ENCODE measurements around the gene DPYSL4.

The DPYSL4 gene

DNA sequence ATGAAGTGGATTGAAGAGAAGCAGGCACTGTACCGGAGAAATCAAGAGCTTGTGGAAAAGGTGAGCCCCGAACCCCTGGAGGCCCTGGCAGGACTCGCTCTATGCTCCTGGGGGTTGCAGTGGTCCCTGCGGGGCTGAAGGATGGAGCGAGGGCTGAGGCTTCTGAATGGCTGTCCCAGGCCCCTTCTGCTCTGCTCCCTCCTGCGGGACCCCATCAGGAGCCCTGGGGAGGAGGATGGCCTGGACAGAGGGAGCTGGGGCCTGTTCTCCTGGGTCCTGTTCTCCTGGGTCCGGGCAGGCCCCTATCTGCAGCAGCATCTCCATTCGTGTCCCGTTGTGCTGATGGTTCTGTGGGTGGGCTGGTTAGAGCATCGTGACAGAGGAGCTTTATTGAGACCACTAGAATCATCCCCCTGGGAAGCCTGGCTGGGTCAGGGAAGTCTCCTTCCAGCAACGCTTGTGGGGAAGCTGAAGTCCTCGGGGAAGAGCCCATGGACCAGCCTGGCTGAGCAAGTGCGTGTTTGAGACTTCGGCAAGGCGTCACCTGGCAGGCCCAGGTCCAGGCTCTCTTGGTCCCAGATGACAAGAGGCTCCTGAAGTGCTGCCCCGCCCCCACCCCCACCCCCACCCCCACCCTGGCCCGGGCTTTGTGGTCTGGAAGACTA, 41.1 kb upstream of the DPYSL4 start:
- Histone ChIP-seq H3K4me3 (no peak overlapping the region), H3K27ac (no peak overlapping the region)
- TF ChIP-seq, protein P1, sequence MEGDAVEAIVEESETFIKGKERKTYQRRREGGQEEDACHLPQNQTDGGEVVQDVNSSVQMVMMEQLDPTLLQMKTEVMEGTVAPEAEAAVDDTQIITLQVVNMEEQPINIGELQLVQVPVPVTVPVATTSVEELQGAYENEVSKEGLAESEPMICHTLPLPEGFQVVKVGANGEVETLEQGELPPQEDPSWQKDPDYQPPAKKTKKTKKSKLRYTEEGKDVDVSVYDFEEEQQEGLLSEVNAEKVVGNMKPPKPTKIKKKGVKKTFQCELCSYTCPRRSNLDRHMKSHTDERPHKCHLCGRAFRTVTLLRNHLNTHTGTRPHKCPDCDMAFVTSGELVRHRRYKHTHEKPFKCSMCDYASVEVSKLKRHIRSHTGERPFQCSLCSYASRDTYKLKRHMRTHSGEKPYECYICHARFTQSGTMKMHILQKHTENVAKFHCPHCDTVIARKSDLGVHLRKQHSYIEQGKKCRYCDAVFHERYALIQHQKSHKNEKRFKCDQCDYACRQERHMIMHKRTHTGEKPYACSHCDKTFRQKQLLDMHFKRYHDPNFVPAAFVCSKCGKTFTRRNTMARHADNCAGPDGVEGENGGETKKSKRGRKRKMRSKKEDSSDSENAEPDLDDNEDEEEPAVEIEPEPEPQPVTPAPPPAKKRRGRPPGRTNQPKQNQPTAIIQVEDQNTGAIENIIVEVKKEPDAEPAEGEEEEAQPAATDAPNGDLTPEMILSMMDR (IDR thresholded peaks at IDR 0.05): no peak
- DNase-seq (ENCODE audit: low spot score): no peak

DNA sequence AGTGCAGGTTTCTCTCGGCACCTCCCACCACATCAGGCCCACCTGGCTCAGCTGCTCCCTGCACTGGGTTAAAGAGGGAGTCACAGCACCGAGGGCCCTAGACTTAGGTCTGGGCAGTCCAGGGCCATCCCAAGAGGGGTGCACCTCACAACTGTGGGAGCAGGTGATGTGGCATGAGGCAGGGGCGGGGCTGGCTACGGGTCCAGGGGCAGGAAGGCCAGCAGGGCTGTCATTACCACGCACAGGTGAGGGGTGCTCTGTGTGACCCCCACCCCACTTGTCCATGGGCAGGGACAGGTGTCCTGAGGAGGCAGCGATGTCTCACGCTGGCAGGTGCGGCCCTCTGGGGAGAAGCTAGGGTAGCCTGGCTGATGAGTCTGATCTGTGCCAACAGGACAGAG, 40.5 kb upstream of the DPYSL4 start:
- no peak for DNase-seq (ENCODE audit: low spot score)
- Histone ChIP-seq H3K4me3 (no peak overlapping the region), H3K27ac (no peak overlapping the region)
- TF ChIP-seq, protein P1 (IDR thresholded peaks at IDR 0.05): no peak

DNA sequence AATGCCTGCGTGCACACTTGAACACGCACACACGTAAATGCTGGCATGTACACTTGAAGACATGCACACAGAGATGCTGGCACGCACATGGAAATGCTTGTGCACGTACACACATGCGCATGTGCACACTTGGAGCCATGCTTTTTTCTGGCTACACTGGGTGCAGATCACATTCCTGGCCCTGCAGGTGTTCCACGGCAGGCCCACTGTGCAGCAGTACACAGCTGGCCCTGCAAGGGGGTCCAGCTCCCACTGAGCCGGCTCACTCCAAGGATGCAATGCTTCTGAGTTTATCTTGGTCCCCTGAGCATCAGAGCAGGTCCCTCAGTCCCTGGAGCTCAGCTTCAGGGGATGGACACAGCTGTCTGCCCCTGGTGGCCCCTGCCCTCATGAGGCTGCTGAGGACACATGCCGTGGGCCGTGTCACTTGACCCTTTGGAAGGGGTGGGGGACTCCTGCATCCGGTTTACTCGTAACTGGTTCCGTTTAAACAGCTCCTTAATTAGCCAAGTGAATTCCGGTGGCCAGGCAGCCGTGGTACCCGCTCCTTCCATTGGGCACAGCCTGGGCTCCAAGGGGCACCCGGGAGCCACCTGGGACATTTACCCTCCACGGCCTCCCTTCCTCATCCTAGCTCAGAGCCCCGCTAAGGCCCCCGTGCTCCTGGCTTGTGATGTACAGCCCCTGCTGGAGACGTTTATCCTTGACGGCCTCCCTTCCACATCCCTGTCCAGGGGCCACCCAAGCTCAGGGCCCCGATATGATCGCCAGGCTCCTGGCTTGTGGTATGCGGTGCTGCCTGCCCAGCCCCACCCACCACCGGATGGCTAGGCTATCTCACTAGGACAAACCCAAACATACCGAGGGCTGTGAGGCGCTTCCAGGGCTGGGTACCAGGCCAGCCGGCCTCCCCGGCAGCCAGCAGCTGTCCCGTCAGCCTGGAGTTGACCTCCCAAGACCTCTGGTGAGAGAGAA, 39.5 kb upstream of the DPYSL4 start:
- no peak for DNase-seq (ENCODE audit: low spot score)
- TF ChIP-seq, protein P1 (IDR thresholded peaks at IDR 0.05): no peak
- Histone ChIP-seq H3K27ac (no peak overlapping the region), H3K4me3 (no peak overlapping the region)

DNA sequence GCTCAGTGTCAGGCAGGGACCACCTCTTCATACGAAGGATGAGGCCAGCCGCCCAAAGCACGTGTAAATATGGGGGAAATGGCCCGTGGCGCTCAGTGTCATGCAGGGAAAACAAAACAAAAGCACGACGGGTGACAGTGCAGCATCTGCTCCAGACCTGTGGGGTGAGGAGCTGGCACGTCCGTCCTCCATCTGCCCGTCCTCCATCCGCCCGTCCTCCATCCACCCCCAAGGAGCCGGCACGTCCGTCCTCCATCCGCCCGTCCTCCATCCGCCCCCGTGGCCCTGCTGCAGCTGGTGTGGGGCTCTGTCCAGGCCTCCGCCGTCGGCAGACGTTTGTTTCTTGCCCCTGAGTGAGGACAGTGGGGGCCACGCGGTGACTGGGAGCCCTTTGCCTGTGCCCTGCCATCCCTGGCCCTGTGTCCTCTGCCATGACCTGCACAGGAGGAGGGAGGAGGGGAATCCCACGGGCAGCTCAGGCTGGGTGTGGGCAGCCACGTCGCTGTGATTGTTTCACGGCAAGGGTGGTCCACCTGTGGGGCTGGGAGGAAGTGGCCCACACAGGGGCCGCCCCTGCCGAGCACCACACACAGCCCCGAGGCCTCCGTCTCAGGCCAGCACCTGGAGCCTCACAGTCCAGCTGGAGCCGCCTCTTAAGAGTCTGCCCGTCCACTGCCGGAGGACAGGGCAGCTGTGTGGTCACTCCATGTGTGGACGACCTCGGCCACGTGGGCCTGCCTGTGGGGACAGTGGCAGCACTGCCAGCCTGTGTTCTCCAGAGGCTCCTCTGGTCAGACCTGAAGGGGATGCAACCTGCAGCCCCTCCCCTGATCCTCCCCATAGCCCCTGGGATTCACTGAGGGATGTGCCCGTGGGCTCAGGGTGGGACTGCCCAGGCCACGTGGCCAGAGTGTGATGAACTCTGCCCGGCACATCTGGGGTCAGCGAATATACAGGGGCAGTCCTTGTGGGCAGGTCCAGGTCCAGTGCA, 38.2 kb upstream of the DPYSL4 start:
- DNase-seq (ENCODE audit: low spot score): no peak

DNA sequence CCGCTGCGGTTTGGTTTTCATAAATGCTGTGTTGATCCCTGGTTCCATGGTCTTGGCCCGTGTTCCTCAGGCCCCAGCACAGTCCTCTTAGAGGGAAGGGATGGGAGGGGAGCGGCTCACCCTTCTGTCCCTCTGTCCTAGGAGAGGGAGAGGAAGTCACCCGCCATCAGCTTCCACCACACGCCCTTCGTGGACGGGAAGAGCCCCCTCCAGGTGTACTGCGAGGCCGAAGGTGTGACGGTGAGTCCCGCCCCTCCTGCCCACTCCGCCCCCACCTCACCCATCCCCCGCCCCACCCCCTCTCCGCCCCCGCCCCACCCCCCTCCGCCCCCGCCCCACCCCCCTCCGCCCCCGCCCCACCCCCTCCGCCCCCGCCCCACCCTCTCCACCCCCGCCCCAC, 37.5 kb upstream of the DPYSL4 start:
- TF ChIP-seq, protein P1 (IDR thresholded peaks at IDR 0.05): no peak
- Histone ChIP-seq H3K27ac (no peak overlapping the region), H3K4me3 (no peak overlapping the region)
- DNase-seq (ENCODE audit: low spot score): no peak

More for the DNA sequence above, 38.2 kb upstream of the DPYSL4 start:
- Histone ChIP-seq H3K27ac (no peak overlapping the region), H3K4me3 (no peak overlapping the region)
- TF ChIP-seq, protein P1 (IDR thresholded peaks at IDR 0.05): no peak

DNA sequence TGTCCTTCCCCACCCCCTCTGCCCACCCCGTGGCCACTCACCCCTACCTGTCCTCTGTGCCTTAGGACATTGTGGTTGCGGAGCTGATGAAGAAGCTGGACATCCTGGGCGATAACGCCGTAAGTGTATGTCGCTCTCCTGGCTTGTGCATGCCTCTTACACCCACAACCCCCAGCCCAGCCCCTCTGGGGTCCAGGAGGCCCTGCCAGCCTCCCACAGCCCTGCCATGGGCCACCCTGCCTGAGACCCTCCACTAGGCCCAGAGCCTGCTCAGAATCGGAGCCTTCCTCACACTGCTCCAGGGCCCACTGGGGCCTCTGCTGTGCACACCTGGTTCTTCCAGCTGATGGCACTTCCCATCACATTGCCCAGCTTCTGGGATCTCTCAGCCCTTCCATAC, 36.8 kb upstream of the DPYSL4 start:
- TF ChIP-seq, protein P1 (IDR thresholded peaks at IDR 0.05): no peak

More for the DNA sequence above, 36.8 kb upstream of the DPYSL4 start:
- H3K27ac ChIP-seq: no peak overlapping the region
- DNase-seq (ENCODE audit: low spot score): no peak
- no peak overlapping the region for H3K4me3 ChIP-seq
